ENCODE results near the gene KCNH1.

- TF ChIP-seq POLR2A (IDR thresholded peaks at IDR 0.05; ENCODE audit: low read depth, low read length) (no peak), CTCF (conservative IDR thresholded peaks at IDR 0.05; ENCODE audit: low read depth, low read length) (no peak), CHD1 (IDR thresholded peaks at IDR 0.05; ENCODE audit: low read depth, low read length) (no peak), RFX5 (IDR thresholded peaks at IDR 0.05; ENCODE audit: low read depth, low read length) (no peak), ELK1 (IDR thresholded peaks at IDR 0.05; ENCODE audit: borderline replicate concordance, low read depth, low read length) (no peak), NFE2L2 (IDR thresholded peaks at IDR 0.05; ENCODE audit: low read depth, low read length) (no peak), USF2 (IDR thresholded peaks at IDR 0.05; ENCODE audit: low read depth, low read length) (no peak), RAD21 (IDR thresholded peaks at IDR 0.05; ENCODE audit: low read length) (no peak), FOS (IDR thresholded peaks at IDR 0.05; ENCODE audit: low read depth, low read length) (no peak), SMC3 (IDR thresholded peaks at IDR 0.05; ENCODE audit: low read depth, low read length) (no peak), CEBPB (IDR thresholded peaks at IDR 0.05; ENCODE audit: low read depth, low read length) (no peak), RCOR1 (IDR thresholded peaks at IDR 0.05; ENCODE audit: insufficient replicate concordance, low read length) (no peak), BHLHE40 (IDR thresholded peaks at IDR 0.05; ENCODE audit: low read depth, low read length) (no peak)
These were observed 369.4 kb downstream of the KCNH1 start for GRCh38 chr1:210764536-210764935.
